Prostate gland (tissue), 2 donors: ENCODE measurements around the gene CHST12.
A peak's percentile ranks its signal among the peaks of the same experiment; 100 is the strongest.

Experiments
- POLR2AphosphoS5 ChIP-seq: sonication (generic); formaldehyde crosslinking; IDR thresholded peaks from one replicate; pipeline ENCODE4 v1.6.1; 2017; ENCODE audit warnings: antibody characterized with exemption
- TF ChIP-seq, protein P1 (sequence below), 4 experiments: fragments of 200-600 bp in 2 of 4; fragments of 450-650 bp in 2 of 4; sonication (generic) in 2 of 4; IDR thresholded peaks; 1 replicate in 3 of 4; 2 replicates in 1 of 4; pipeline ENCODE4 v1.5.1; 2016 to 2019; ENCODE audit warnings: antibody characterized with exemption in 4 of 4, mild to moderate bottlenecking in 2 of 4, moderate library complexity in 2 of 4

DNA sequence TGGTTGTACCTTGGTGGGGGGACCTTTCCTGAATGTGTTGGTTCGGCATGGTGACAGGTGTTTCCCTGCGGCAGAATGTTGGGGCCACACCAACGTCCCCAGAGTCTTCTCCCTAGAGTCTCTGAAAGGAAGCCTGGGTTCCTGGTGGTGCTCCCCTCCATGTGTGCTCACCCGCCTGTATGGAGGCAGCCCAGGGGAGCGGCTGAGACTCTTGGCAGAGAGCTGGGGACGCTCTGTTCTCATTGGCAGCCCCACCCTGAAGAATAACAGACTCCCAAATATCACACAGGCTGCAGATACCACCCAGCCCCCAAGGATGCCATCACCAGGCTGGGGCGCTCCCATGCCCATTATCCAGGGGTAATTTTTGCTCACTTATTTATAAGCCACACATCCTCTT lies 34.8 kb downstream of the CHST12 start:
- TF ChIP-seq, protein P1, sequence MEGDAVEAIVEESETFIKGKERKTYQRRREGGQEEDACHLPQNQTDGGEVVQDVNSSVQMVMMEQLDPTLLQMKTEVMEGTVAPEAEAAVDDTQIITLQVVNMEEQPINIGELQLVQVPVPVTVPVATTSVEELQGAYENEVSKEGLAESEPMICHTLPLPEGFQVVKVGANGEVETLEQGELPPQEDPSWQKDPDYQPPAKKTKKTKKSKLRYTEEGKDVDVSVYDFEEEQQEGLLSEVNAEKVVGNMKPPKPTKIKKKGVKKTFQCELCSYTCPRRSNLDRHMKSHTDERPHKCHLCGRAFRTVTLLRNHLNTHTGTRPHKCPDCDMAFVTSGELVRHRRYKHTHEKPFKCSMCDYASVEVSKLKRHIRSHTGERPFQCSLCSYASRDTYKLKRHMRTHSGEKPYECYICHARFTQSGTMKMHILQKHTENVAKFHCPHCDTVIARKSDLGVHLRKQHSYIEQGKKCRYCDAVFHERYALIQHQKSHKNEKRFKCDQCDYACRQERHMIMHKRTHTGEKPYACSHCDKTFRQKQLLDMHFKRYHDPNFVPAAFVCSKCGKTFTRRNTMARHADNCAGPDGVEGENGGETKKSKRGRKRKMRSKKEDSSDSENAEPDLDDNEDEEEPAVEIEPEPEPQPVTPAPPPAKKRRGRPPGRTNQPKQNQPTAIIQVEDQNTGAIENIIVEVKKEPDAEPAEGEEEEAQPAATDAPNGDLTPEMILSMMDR (IDR thresholded peaks at IDR 0.05): no peak
- peak; percentile 49 for TF ChIP-seq POLR2AphosphoS5
